8988T (cell line): Measurements from ENCODE around the gene IFI6.
"Not testable (repeated sequence)": the region's sequence is repeated elsewhere in the genome, so short reads cannot be mapped to it uniquely, and the experiment has no call there.

Source experiments
- DNase-seq: peaks from one replicate; pipeline ENCODE4 v3.0.0; 2011

Gene IFI6

DNA sequence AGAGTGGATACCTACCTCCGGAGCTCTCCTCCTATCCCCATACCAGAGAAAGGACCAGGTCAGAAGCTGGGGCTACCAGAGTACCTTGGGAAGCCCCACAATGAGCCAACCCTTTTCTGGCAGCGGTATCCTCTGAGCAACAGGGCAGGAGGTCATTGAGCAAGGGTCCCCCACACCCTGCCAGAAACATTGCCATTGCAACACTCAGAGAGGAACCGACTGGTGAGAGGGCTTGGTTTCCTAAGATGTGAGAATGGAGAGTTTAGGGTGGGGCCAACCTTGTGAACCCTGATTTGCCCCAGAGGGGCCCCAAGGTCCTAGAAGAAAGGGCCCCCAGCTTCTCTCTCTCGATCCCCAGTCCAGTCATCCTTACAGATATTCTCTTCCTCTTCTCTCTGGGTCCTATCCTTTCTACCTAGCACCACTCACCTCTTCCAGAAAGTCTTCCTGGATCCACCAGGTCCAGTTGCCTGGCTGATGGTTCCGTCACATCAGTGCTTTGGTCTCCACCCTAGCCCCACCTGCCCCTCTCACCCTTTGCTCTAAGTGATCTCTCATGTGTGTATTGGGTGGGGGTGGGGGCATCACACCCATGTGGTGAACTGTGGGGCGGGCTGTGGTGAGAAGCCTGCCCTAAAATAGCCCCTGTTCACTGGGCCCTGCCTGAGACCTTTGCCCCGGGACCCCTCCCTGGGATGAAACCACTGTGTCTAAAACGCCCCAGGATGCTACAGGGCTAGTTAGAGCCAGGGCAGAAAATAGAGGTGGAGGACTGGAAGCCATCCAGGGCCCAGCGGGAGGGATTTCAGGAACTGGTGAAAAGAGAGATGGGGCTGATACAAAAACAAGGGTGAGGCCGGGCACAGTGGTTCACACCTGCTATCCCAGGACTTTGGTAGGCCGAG lies 45.7 kb downstream of the IFI6 start:
- no peak for DNase-seq

- no peak for DNase-seq
Measured at GRCh38 chr1:27624467-27625178, 47.4 kb downstream of the IFI6 start.

DNA sequence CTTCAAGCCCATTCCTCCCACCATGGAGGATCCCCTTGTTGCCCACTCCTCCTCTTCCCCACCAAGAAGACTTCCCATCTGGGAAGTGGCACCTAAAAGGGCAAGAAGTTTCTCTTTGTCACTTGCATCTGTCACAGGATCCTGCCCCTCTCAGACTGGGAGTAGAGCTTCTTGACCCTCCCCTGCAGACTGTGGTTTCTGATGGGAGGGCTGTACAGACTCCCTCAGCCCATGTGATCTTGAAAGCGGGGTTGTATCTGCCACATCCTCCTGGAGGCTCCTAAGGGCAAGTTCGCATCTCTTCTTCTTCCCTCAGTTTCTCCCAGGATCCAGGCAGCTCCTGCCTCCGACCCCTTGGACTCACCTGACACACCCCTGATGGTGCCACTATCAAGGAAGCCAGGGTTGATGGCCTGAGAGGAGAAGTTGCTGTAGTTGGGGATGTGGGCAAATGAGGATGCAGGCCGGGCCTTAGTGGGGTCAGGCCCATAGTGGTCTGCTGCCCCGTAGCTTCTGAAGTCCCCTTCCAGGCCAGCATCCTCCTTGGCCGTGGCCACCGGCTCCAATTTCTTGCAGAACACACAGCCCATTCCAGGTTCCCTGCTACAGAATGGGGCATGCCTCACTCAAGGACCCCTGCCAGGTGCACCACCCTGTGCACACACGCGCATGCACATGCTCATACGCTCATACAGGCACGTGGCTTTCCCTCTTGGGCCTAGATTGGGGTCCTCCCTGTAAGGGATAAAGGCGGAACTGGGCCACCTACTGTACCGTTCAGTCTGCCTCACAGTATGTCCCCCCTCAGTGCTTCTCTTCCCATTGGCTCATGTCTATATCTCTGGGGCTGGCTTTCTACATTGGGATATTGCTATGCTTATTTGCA lies 48.4 kb downstream of the IFI6 start:
- no peak for DNase-seq

DNA sequence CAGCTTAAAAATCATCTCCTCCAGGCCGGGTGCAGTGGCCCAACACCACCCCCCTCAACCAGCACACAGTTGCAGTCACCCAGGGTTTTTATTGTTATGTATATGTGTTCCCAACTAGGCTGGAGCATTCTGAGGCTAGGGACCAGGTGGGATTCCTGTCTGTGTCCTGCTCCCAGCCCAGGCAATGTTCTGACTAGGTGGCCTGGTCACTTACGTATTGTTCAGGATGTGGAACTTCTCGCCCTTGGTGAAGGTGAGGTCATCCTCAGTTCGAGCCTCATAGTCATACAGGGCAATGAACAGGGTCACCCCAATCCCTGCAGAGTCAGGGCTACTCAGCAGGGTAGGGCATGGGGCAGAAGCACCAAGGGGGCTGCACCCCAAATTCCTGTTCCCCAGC lies 49.2 kb downstream of the IFI6 start:
- DNase-seq = no peak

DNA sequence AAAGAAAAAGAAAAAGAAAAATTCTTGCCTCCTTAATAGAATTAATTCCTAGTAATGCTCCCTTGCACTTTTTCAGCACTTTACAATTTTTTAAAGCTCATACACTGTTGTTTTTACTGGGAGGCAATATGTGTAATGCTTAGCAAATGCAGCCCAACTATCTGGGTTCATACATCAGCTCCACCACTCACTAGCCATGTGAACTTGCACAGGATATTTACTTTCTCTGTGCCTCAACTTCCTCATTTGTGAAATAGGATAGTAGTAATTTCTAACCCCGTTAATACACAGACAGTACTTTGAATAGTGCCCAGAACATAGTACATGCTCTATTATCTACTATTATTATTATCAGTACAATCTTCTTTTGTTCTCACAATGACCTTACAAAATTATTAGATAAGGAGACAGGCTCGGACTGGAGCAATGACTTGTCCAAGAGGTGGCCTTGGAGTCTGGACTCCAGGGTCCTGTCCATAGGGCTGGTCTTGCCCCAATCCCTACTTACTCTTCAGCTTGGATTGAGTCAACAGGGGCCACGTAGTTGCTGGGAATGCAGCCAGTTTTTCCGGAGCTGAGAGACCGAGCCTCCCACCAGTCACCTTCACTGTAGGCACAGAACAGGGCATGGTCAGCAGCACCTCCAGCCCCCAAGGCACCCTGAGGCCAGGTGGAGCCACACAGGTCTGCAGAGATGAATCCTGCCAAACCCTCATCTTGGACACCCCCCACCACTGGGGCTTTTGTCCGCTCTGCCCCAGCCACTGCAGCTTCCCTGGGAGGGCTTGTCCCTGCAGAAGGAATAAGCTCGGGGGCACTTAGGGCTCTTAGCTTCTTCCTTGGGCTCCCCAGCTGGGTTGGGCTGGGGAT lies 50.7 kb downstream of the IFI6 start:
- no peak for DNase-seq

- not testable (repeated sequence) for DNase-seq
Measured at GRCh38 chr1:27619782-27620438, 52.1 kb downstream of the IFI6 start.

GRCh38 chr1:27618341-27619082 lies 53.5 kb downstream of the IFI6 start:
- DNase-seq = no peak

- no peak for DNase-seq
Measured at GRCh38 chr1:27617420-27617819, 54.6 kb downstream of the IFI6 start.

- no peak for DNase-seq
Measured at GRCh38 chr1:27616441-27616840, 55.6 kb downstream of the IFI6 start.
